HG02970 (cell line): ENCODE data around the gene CDC42EP5.
"Not testable (repeated sequence)": the region's sequence is repeated elsewhere in the genome, so short reads cannot be mapped to it uniquely, and the experiment has no call there.

Experiments used
- ATAC-seq: cut with Tn5 transposase; IDR thresholded peaks from one replicate; pipeline ENCODE4 v1.9.1; 2021; ENCODE audit warnings: mild to moderate bottlenecking, moderate library complexity, moderate number of reproducible peaks; ENCODE audit not compliant: unreplicated experiment, low FRiP score

Gene CDC42EP5

GRCh38 chr19:54473071-54473891 lies at the start of gene CDC42EP5:
Gene CDC42EP5 (minus strand): TSS chr19:54473296. CDS start chr19:54465547, 7,749 bp downstream.
- no peak for ATAC-seq

DNA sequence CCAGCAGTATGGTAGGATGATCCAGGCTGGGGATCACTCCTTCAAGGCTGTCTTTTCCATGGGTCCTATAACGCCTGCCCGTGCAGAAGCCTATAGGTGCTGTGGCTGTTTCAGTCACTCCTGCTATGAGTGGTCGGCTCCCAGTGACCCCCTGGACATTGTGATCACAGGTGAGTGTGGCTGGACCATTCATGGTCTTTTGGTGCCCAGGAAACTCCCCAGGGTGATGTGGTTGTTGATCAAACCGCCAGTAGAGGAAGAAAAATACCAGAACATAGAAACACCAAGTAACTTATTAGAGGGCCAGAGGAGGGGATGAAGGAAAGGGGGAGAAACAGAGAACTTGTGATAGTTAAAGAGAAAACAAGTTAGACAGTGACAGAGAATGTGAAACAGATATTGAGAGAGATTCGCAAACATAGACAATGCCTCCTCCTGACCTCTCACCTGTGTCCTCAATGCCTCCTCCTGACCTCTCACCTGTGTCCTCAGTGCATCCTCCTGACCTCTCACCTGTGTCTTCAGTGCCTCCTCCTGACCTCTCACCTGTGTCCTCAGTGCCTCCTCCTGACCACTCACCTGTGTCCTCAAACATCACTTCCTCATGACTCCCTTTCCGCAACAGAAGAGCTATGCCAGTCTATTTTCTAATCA lies 48.9 kb upstream of the CDC42EP5 start:
- no peak for ATAC-seq

- no peak for ATAC-seq
Observed at GRCh38 chr19:54521022-54521859, 48.1 kb upstream of the CDC42EP5 start.

DNA sequence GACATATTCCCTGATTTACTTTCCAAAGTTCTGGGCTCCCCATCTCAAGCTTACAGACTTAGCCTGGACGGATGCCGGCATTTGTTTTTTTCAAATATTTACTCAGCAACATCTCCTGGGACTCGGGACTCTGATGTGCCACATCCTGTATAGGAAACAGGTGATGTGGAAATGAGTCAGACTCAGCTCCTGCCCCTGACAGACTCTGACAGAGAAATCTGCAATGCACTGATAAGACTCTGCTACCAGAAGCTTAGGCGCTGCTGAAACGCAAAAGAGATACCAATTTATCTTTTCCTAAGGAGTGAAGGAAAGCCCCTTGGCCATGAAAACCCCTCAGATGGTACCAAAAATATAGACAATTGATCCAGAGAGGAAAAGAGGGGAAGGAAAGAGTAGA lies 45.7 kb upstream of the CDC42EP5 start:
- ATAC-seq: no peak

- ATAC-seq: no peak
Observed at GRCh38 chr19:54517483-54517882, 44.4 kb upstream of the CDC42EP5 start.

- no peak for ATAC-seq
Observed at GRCh38 chr19:54515156-54515555, 42.1 kb upstream of the CDC42EP5 start.

DNA sequence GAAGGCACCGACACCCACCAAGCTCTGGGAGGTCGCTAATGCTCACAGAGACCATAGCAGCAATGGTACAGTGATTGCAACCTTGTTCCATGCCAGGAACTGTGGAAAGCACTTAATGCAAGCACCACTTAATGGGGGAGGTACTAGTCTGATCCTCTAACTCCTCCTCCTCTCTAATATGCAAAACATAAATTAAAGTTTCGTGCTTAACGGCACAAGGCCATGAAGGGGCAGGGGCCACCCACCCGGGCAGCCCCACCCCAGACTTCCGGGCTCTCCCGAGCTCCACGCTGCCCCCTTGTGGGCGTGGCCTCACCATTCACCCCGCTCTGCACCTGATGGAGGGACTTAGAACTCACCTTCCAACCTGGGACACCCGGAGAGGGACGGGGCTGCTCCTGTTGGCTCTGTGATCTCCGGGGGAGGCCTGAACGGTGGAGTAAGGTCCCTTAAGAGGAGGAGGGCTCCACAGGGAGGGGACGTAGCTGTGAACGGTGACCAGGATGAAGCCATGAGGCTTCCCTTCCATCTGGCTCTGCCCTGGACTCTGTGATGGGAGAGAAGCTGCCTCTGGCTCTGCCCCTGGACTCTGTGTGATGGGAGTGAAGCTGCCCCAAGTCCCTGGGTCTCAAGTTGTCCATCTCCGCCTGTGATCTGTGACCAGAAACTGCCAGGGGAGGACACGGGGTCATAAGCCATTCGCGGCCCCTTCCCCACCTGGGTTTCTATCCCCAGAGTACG lies 36.3 kb upstream of the CDC42EP5 start:
- not testable (repeated sequence) for ATAC-seq

DNA sequence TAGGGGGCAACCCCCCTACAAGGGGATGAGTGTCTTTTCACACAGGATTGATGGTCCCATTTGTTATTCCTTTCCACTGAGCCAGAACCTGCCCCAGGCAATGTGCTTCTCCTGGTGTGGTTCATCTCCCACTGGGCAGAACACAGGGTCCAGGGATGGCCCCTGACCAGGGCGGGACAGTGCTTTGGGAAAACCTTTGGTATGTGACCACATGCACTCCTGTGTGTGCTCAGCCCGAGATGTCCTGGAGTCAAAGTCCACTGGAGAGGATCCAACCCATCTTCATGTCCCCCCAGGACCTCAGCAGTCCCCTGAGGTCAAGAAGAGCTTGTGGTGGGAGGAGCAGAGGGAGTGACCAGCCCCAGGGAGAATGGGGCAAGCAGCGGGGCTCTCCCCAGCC lies 35.4 kb upstream of the CDC42EP5 start:
- ATAC-seq: not testable (repeated sequence)

DNA sequence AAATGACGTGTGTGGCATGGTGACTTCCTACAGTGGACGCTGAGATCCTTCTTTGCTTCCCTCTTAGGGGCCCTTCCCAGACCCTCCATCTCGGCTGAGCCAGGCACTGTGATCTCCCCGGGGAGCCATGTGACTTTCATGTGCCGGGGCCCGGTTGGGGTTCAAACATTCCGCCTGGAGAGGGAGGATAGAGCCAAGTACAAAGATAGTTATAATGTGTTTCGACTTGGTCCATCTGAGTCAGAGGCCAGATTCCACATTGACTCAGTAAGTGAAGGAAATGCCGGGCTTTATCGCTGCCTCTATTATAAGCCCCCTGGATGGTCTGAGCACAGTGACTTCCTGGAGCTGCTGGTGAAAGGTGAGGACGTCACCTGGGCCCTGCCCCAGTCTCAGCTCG lies 34.7 kb upstream of the CDC42EP5 start:
- ATAC-seq: no peak

GRCh38 chr19:54507038-54507717 lies 34.1 kb upstream of the CDC42EP5 start:
- ATAC-seq: not testable (repeated sequence)

- ATAC-seq: no peak
Observed at GRCh38 chr19:54506079-54506478, 33.0 kb upstream of the CDC42EP5 start.

- ATAC-seq: not testable (repeated sequence)
Observed at GRCh38 chr19:54505542-54505941, 32.4 kb upstream of the CDC42EP5 start.

DNA sequence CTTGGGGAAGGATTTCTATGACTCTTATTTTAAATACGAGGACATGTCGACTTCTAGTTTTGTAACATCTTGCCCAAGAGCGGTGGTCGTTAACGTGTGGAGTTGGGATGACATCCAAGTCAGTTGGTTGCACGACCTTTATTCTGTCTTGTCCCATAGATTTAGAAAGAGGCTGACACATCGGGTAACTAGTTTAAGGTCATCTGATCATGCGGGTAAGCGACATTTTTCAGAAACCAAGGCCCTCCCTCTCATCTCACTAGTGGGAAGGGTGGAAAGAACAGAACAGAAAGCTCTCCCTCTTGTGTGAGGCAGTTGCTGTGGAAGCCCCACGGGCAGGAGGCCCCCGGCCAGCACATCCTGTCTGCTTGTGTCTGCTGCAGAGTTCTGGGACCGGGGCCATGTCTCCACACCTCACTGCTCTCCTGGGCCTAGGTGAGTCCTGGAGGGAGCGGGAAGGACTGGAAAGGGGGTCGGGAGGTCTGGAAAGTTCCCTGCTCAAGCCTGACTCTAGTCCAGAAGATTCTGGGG lies 29.5 kb upstream of the CDC42EP5 start, which contains the start of gene LAIR2:
LAIR2 (plus strand) TSS at position 314 of the 531 bp plus-strand sequence; CDS start at position 402, 88 bp downstream.
- ATAC-seq: no peak

- ATAC-seq: not testable (repeated sequence)
Observed at GRCh38 chr19:54498451-54498772, 25.3 kb upstream of the CDC42EP5 start.

DNA sequence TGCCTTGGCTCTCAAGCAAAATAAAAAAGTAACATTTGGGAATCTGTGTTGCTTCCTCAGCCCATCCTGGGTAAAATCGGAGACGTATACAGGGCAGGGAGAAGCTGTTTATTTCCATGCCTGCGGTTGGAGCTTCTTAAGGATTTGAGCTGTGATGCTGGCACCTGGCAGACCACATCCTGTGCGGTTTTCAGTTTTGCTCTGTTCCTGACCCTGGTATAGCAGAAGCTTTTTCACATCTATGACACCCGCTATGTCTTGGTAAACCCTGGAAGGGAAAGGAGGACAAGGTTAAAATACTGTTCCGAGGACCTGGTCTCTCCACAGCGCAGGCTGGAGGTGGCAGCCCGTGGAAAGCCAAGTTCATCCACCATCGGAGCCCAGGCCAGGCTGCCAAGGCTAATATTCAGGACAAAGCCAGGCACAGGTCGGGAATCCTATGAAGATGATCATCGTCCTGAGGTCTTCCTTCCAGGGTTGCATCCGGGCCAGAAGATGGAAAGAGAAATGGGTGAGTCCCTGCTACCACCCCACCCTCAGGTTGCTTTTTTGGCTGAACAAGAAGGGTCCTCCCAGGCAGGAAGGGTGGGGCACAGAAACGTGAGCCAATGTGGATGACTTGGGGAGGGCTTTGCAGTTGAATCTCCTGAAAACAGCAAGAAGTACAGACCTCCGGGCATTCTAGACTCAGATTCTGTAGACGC lies 24.8 kb upstream of the CDC42EP5 start:
- ATAC-seq: not testable (repeated sequence)

DNA sequence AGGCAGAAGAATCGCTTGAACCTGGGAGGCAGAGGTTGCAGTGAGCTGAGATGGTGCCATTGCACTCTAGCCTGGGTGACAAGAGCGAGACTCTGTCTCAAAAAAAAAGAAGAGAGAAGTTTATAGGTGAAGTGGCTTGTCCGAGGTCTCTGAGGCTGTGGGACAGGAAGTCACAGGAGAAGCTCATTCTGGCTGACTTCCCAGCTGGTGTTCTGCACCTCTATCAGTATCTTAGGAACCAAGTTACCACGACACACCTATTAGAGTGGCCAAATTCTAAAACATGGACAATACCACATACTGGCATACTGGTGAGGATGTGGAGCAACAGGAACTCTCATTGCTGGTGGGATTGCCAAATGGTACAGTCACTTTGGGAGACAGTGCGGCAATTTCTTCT lies 22.2 kb upstream of the CDC42EP5 start:
- not testable (repeated sequence) for ATAC-seq

GRCh38 chr19:54493967-54494585 lies 21.0 kb upstream of the CDC42EP5 start:
- ATAC-seq: no peak

DNA sequence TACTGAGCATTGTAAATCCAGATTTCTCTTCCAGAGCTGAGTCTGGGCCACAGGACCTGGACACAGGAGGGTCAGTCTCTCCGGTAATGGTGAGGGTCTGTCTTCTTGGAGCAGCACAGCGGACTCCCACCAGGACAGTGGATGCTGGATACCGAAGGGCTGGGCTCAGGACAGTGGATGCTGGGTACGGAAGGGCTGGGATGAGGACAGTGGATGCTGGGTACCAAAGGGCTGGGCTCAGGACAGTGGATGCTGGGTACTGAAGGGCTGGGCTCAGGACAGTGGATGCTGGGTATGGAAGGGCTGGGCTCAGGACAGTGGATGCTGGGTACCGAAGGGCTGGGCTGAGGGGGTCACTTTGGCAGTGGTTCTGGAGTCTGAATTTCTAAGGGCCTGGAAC lies 20.0 kb upstream of the CDC42EP5 start:
- ATAC-seq: not testable (repeated sequence)
